Neuronal stem cell (in vitro differentiated cells): Measurements from ENCODE around the gene SHH.
"Not testable (repeated sequence)": the region's sequence is repeated elsewhere in the genome, so short reads cannot be mapped to it uniquely, and the experiment has no call there.

Experiments used
- DNase-seq: peaks from one replicate; pipeline ENCODE4 v3.0.0-alpha.2; 2013; ENCODE audit warnings: low spot score
- H2AFZ ChIP-seq: one replicate; pipeline ENCODE4 v1.6.1; 2013; ENCODE audit warnings: mild to moderate bottlenecking, low read length, inconsistent platforms
- H2AK5ac ChIP-seq: 2 replicates; pipeline ENCODE4 v1.6.1; 2013; ENCODE audit warnings: low read depth, mild to moderate bottlenecking, inconsistent platforms, low read length, moderate library complexity, mixed read lengths
- H2BK120ac ChIP-seq: 2 replicates; pipeline ENCODE4 v1.6.1; 2013; ENCODE audit warnings: low read depth, mild to moderate bottlenecking, inconsistent platforms, low read length, moderate library complexity, mixed read lengths
- H2BK12ac ChIP-seq: one replicate; pipeline ENCODE4 v1.6.1; 2013; ENCODE audit warnings: low read length, inconsistent platforms
- H2BK15ac ChIP-seq: 2 replicates; pipeline ENCODE4 v1.6.1; 2013; ENCODE audit warnings: mild to moderate bottlenecking, low read length, inconsistent platforms, mixed read lengths
- H2BK5ac ChIP-seq: one replicate; pipeline ENCODE4 v1.6.1; 2013; ENCODE audit warnings: inconsistent platforms, mild to moderate bottlenecking, low read length, moderate library complexity
- H3K14ac ChIP-seq: one replicate; pipeline ENCODE4 v1.6.1; 2013; ENCODE audit warnings: low read length, inconsistent platforms
- H3K18ac ChIP-seq: 2 replicates; pipeline ENCODE4 v1.6.1; 2013; ENCODE audit warnings: low read length, inconsistent platforms
- H3K23ac ChIP-seq: 2 replicates; pipeline ENCODE4 v1.6.1; 2013; ENCODE audit warnings: low read depth, mild to moderate bottlenecking, mixed read lengths, low read length, inconsistent platforms; ENCODE audit not compliant: poor library complexity
- H3K27ac ChIP-seq: replicated peaks from 3 replicates; pipeline ENCODE4 v1.5.1; 2013; ENCODE audit warnings: low read length, inconsistent platforms
- H3K27me3 ChIP-seq, 3 experiments: 2 replicates each; pipeline ENCODE4 v1.6.1; 2013; ENCODE audit warnings: low read length in 3 of 3, mild to moderate bottlenecking in 2 of 3, inconsistent platforms in 1 of 3, low read depth in 1 of 3, mixed read lengths in 1 of 3, moderate library complexity in 1 of 3; ENCODE audit not compliant: control insufficient read depth in 3 of 3, insufficient read depth in 3 of 3
- H3K36me3 ChIP-seq, 2 donors: replicated peaks in 1 of 2; 2 replicates each; pipeline ENCODE4 v1.6.1; 2013; ENCODE audit warnings: low read length in 2 of 2; ENCODE audit not compliant: control insufficient read depth in 2 of 2, insufficient read depth in 2 of 2
- H3K4ac ChIP-seq: 2 replicates; pipeline ENCODE4 v1.6.1; 2013; ENCODE audit warnings: inconsistent platforms, mild to moderate bottlenecking, low read length, moderate library complexity
- H3K4me1 ChIP-seq, 2 donors: 1 replicate in 1 of 2; 2 replicates in 1 of 2; pipeline ENCODE4 v1.6.1; 2013; ENCODE audit warnings: low read length in 2 of 2, low read depth in 1 of 2; ENCODE audit not compliant: control insufficient read depth in 2 of 2, insufficient read depth in 1 of 2
- H3K4me2 ChIP-seq: one replicate; pipeline ENCODE4 v1.6.1; 2013; ENCODE audit warnings: mild to moderate bottlenecking, low read length, inconsistent platforms; ENCODE audit not compliant: insufficient read depth, poor library complexity, severe bottlenecking
- H3K4me3 ChIP-seq, 2 donors: 2 replicates each; pipeline ENCODE4 v1.5.1; 2013; ENCODE audit warnings: low read length in 2 of 2, mild to moderate bottlenecking in 2 of 2, inconsistent platforms in 1 of 2, moderate library complexity in 1 of 2
- H3K79me1 ChIP-seq: one replicate; pipeline ENCODE4 v1.6.1; 2013; ENCODE audit warnings: low read depth, mild to moderate bottlenecking, inconsistent platforms, low read length, moderate library complexity
- H3K9ac ChIP-seq: one replicate; pipeline ENCODE4 v1.6.1; 2013; ENCODE audit warnings: mild to moderate bottlenecking, low read depth, low read length, inconsistent platforms; ENCODE audit not compliant: poor library complexity
- H3K9me3 ChIP-seq, 2 donors: replicated peaks in 1 of 2; 2 replicates each; pipeline versions ENCODE3 to v1.6.1; 2013; ENCODE audit warnings: low read length in 2 of 2, mild to moderate bottlenecking in 2 of 2, inconsistent platforms in 1 of 2, low read depth in 1 of 2, mixed read lengths in 1 of 2, moderate library complexity in 1 of 2; ENCODE audit not compliant: control insufficient read depth in 2 of 2, insufficient read depth in 1 of 2
- H4K8ac ChIP-seq: one replicate; pipeline ENCODE4 v1.6.1; 2013; ENCODE audit warnings: low read depth, mild to moderate bottlenecking, inconsistent platforms, low read length, moderate library complexity
- H4K91ac ChIP-seq: one replicate; pipeline ENCODE4 v1.6.1; 2013; ENCODE audit warnings: low read length, low read depth, mild to moderate bottlenecking, inconsistent platforms; ENCODE audit not compliant: poor library complexity
- WGBS, 2 donors: extraction: QIAGEN DNeasy Blood & Tissue Kit; methylation state at CpG; one replicate each; pipeline ENCODE4 v1.1.7; 2013; ENCODE audit warnings: missing lambda C conversion rate in 2 of 2, mixed read lengths in 1 of 2; ENCODE audit not compliant: insufficient read length in 2 of 2, insufficient replicate concordance in 1 of 2; ENCODE audit errors: extremely low coverage in 2 of 2; 5-methylcytosine and 5-hydroxymethylcytosine counted together

Gene SHH

GRCh38 chr7:155818820-155819168 is 6.5 kb upstream of the SHH start:
- Histone ChIP-seq H3K4me2 (no peak overlapping the region), H3K14ac (no peak overlapping the region), H3K18ac (peak overlapping the region; percentile 68), H3K36me3 (no peaks in the 10 kb centered on the region), H4K8ac (no peak overlapping the region), H2AK5ac (no peak overlapping the region), H3K4ac (no peak overlapping the region), H3K4me1 (peaks cover 0 to 1% of the 10 kb centered on the region in 2 donors), H3K27me3 (peaks cover 9 to 84% (median 14%) of the 10 kb centered on the region in 3 experiments), H3K79me1 (no peaks in the 10 kb centered on the region), H2BK12ac (no peak overlapping the region), H3K23ac (no peak overlapping the region), H2BK5ac (no peak overlapping the region), H2AFZ (no peak overlapping the region), H3K9me3 (peaks cover 0 to 2% of the 10 kb centered on the region in 2 donors), H3K27ac (no peak overlapping the region), H2BK15ac (no peak overlapping the region), H3K4me3 (no peak overlapping the region), H2BK120ac (no peak overlapping the region), H3K9ac (no peak overlapping the region), H4K91ac (no peak overlapping the region)
- no peak for DNase-seq
- no CpG with 5 or more reads among the region's 6 CpGs for whole genome bisulfite sequencing, 2 donors

- Histone ChIP-seq H3K4me3 (no peak overlapping the region), H3K4ac (no peak overlapping the region), H3K27me3 (peaks cover 13 to 84% (median 19%) of the 10 kb centered on the region in 3 experiments), H3K4me1 (peaks cover 1 to 2% of the 10 kb centered on the region in 2 donors), H2BK15ac (peak overlapping the region; percentile 47), H2BK5ac (no peak overlapping the region), H2AFZ (no peak overlapping the region), H3K36me3 (no peaks in the 10 kb centered on the region), H4K8ac (no peak overlapping the region), H3K18ac (peak overlapping the region; percentile 68), H3K23ac (no peak overlapping the region), H2BK120ac (no peak overlapping the region), H3K27ac (no peak overlapping the region), H3K9ac (no peak overlapping the region), H3K14ac (no peak overlapping the region), H3K9me3 (peaks cover 0 to 2% of the 10 kb centered on the region in 2 donors), H2BK12ac (peak overlapping the region; percentile 75), H4K91ac (no peak overlapping the region), H3K79me1 (no peaks in the 10 kb centered on the region), H2AK5ac (no peak overlapping the region), H3K4me2 (no peak overlapping the region)
- WGBS, 2 donors = no CpG with 5 or more reads among the region's 21 CpGs
- DNase-seq = no peak
These were observed 6.0 kb upstream of the SHH start for GRCh38 chr7:155818154-155818819.

DNA sequence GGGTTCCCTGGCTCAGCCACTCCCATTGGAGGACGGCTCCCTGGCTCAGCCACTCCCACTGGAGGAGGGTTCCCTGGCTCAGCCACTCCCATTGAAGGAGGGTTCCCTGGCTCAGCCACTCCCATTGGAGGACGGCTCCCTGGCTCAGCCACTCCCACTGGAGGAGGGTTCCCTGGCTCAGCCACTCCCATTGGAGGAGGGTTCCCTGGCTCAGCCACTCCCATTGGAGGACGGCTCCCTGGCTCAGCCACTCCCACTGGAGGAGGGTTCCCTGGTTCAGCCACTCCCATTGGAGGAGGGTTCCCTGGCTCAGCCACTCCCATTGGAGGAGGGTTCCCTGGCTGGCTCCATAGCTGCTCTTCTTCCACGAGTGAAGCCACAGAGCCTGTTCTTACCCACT is 5.3 kb upstream of the SHH start:
- H3K27me3 ChIP-seq = peaks cover 17 to 84% (median 27%) of the 10 kb centered on the region in 3 experiments

GRCh38 chr7:155816996-155817395 is 4.7 kb upstream of the SHH start:
- H3K9ac ChIP-seq = no peak overlapping the region
- H3K36me3 ChIP-seq = no peaks in the 10 kb centered on the region
- no peak overlapping the region for H3K4me3 ChIP-seq
- no peak overlapping the region for H3K14ac ChIP-seq
- no peak overlapping the region for H3K27ac ChIP-seq
- peaks cover 1 to 4% of the 10 kb centered on the region in 2 donors for H3K4me1 ChIP-seq
- no peak overlapping the region for H4K91ac ChIP-seq
- H2BK5ac ChIP-seq = no peak overlapping the region
- H3K27me3 ChIP-seq = peaks cover 21 to 84% (median 32%) of the 10 kb centered on the region in 3 experiments
- no peak overlapping the region for H3K4ac ChIP-seq
- H2BK120ac ChIP-seq = no peak overlapping the region
- H2BK15ac ChIP-seq = no peak overlapping the region
- no peak for DNase-seq
- no CpG with 5 or more reads among the region's 16 CpGs for WGBS, 2 donors
- peak overlapping the region; percentile 82 for H2BK12ac ChIP-seq
- no peak overlapping the region for H2AFZ ChIP-seq
- H3K9me3 ChIP-seq = peaks cover 0 to 2% of the 10 kb centered on the region in 2 donors
- H3K18ac ChIP-seq = peak overlapping the region; percentile 57
- H4K8ac ChIP-seq = no peak overlapping the region
- H3K79me1 ChIP-seq = no peaks in the 10 kb centered on the region
- no peak overlapping the region for H3K4me2 ChIP-seq
- peak overlapping the region; percentile 49 for H2AK5ac ChIP-seq
- peak overlapping the region; percentile 71 for H3K23ac ChIP-seq

More for the DNA sequence above, 5.3 kb upstream of the SHH start:
- H3K27ac ChIP-seq, H3K9ac ChIP-seq, H3K79me1 ChIP-seq, H3K4me2 ChIP-seq, H2BK5ac ChIP-seq, H3K23ac ChIP-seq, H4K8ac ChIP-seq, H3K9me3 ChIP-seq, H3K18ac ChIP-seq, H2BK12ac ChIP-seq, H3K4ac ChIP-seq, H3K4me1 ChIP-seq, H2AK5ac ChIP-seq, H2BK120ac ChIP-seq, H3K36me3 ChIP-seq, H3K4me3 ChIP-seq, DNase-seq, H4K91ac ChIP-seq, H2AFZ ChIP-seq: not testable (repeated sequence)
- peak overlapping the region; percentile 47 for H2BK15ac ChIP-seq
- no CpG with 5 or more reads among the region's 4 CpGs for WGBS, 2 donors
- peak overlapping the region; percentile 26 for H3K14ac ChIP-seq
